GM18508 (cell line): Measurements from ENCODE around the gene GMEB2.
"Not testable (repeated sequence)": the region's sequence is repeated elsewhere in the genome, so short reads cannot be mapped to it uniquely, and the experiment has no call there.

Source experiments
- ATAC-seq: cut with Tn5 transposase; IDR thresholded peaks from one replicate; pipeline ENCODE4 v1.9.1; 2021; ENCODE audit warnings: moderate number of reproducible peaks; ENCODE audit not compliant: insufficient read depth, unreplicated experiment

Gene GMEB2

GRCh38 chr20:63618291-63618980 lies 8.5 kb downstream of the GMEB2 start:
- ATAC-seq, result no peak

- ATAC-seq, result no peak
Measured at GRCh38 chr20:63617876-63618265, 9.0 kb downstream of the GMEB2 start.

DNA sequence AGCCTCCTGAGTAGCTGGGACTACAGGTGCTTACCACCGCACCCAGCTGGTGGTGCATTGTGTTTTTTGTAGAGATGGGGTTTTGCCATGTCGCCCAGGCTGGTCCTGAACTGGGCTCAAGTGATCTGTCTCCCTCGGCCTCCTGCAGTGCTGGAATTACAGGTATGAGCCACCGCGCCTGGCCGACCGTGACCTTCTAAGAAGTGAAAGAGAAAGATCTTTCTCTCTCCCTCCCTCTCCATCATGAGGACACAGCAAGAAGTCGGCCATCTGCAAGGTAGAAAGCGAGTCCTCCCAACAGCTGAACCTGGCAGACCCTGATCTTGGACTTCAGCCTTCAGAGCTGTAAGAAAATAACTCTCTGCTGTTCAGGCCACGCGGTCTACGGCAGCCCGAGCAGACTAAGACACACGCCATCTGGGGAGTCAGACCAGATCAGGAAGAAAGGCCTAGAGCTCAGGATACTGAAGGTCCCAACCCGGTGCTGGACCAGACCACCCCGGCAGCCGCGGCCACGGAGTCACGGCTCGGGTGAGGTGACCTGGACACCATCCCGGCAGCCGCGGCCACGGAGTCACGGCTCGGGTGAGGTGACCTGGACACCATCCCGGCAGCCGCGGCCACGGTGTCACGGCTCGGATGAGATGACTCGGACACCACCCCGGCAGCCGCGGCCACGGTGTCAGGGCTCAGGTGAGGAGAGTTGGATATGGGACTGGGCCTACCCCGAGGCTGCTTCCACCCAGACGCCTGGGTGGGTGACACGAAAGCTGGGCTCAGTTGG lies 9.6 kb downstream of the GMEB2 start:
- no peak for ATAC-seq

DNA sequence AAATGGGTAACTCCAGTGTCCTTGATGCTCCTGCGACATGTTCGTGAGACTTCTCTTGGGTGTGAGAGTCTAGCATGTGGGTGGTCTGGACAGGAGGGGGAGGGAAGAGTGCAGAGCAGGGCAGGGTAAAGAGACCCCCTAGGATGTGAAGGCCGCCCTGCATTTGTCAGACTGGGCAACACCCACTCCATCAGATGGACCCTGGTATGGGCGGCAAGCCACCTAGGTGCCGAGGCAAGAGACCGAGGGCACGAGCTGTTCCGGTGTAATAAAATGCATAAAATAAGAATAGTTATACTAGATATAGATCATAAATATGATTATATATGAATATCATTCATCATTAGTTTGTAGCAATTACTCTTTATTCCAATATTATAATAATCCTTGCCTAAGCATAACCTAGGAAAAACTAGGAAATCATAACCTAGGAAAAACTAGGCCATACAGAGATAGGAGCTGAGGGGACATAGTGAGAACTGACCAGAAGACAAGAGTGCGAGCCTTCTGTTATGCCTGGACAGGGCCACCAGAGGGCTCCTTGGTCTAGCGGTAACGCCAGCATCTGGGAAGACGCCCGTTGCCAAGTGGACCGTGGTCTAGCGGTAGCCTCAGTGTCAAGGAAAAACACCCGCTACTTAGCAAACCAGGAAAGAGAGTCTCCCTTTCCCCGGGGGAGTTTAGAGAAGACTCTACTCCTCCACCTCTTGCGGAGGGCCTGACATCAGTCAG lies 12.9 kb downstream of the GMEB2 start:
- ATAC-seq, result not testable (repeated sequence)

DNA sequence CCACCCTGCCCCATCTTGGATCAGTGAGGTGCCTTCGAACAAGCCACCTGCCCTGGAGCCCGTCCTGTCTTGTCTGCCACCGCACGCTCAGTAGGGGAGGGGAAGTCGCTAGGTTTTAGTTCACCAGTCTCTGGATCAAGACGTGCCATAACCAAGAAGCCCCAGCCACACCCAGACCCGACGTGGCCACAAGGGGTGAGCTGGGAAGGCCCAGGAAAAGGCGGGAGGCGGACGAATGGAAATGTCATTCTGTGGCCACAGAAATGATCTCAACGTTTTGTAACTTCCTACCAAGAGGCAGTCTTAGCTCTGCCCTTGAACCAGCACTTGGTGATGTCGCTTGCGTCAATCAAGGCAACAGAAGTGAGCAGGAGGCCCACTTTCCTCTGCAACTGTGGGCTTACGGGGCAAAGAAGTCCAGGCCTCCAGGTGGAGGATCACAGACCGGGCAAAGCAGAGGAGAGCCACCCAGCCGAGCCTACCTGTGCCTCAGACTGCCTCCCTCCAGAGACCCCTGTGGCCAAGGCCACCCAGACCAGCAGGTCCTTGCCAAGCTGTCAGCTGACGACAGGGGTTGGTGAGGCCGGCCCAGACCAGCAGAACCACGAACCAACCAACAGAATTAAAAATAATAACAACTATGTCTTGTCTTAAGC lies 14.5 kb downstream of the GMEB2 start:
- ATAC-seq, result no peak

DNA sequence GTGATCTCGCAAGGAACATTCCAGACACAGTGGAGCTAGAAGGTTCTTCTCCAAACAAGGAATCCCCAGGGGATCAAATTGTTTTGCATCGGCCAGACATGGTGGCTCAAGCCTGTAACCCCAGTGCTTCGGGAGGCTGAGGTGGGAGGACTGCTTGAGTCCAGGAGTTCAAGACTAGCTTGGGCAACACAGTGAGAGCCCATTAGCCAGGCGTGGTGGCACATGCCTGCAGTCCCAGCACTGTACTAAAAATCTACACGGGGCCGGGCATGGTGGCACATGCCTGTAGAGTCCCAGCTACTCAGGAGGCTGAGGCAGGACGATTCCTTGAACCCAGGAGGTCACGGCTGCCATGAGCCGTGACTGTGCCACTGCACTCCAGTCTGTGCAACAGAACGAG lies 15.3 kb downstream of the GMEB2 start:
- no peak for ATAC-seq

GRCh38 chr20:63610581-63611435 lies 16.1 kb downstream of the GMEB2 start:
- no peak for ATAC-seq

DNA sequence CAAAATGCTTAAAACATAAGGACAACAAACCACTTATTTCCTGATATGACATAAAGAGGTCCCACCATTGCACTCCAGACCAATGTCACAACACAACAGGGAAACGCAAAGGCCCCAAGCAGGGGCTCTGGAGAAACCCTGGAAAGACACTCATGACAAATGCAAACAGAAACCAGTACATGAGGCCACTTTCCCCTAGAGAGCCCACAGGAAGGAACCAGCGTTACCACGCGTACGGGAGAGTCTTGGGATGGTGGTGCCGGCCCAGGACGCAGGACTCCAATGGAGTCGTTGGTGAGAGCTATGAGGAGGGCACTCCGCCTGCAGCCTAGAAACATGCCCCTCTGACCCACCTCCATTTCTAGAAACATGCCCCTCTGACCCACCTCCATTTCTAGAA lies 20.2 kb downstream of the GMEB2 start:
- no peak for ATAC-seq

DNA sequence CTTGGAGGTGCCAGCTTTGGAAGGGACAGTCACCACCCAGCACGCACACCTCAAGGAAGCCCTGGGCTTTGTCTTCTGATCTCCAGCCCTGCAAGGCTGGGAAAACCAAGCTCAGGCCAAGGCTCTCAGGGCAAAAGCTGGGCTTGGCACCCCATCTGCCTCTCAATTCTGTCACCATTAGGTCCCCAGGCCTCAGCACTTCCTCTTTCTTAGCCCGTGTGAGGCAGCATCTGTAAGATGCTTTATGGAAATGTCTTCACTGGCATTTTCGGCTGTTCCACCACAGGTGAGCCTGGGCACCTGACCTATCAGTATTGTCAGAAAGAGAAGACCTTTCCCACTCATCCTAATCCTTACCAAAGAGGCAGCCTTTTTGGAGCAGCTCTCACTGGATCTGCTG lies 24.6 kb downstream of the GMEB2 start:
- no peak for ATAC-seq

DNA sequence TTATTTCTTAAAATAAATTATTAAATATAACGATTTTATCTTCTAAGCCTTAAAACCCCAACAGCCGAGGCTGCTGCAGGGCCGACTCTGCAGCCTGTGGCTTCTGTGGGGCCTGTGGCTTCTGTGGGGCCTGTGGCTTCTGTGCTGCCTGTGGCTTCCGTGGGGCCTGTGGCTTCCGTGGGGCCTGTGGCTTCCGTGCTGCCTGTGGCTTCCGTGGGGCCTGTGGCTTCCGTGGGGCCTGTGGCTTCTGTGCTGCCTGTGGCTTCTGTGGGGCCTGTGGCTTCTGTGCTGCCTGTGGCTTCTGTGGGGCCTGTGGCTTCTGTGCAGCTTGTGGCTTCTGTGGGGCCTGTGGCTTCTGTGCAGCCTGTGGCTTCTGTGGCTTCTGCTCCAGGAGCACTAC lies 25.2 kb downstream of the GMEB2 start:
- not testable (repeated sequence) for ATAC-seq

- no peak for ATAC-seq
Measured at GRCh38 chr20:63599396-63600050, 27.4 kb downstream of the GMEB2 start.

DNA sequence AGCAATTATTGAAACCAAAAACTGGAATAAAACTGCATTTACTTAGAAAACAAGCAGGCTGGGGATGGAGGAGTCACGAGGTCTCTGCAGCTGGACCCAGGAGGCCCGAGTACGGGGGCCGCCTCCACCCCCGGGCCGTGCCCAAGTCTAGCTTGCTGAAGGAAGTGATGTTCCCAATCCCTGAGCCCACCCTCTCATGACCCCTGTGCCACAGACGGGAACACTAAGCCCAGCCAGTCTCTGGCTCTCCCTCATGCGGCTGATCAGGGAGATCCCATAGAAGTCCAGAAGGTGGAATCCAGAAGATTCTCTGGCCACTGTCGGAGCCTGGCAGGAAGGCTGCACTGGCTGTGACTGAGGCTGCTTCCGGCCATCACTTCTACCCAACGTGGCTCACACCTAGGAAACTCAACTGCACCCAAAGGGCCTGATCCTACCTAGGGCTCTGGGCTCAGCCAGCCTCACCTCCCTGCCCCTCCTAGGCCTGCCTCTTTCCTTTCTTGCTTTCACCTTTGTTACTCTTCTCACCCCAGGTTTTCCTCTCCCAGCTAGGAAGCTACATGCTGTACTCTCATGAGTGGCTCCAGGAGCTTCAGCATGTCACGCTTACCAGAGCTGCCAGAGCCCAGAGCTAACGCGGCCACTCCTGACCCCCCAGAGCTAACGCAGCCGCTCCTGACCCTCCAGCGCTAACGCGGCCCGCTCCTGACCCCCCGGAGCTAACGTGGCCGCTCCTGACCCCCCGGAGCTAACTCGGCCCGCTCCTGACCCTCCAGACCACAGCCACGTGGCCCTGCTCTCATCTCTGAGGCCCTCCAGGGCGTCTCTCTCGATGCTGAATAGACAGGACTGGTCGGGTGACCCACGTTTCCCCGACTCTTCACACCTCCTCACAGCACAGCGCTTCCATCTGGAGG lies 28.2 kb downstream of the GMEB2 start:
- ATAC-seq, result no peak

GRCh38 chr20:63597651-63598478 lies 29.0 kb downstream of the GMEB2 start:
- no peak for ATAC-seq

- no peak for ATAC-seq
Measured at GRCh38 chr20:63596423-63596822, 30.5 kb downstream of the GMEB2 start.

GRCh38 chr20:63595416-63596127 lies 31.3 kb downstream of the GMEB2 start:
- no peak for ATAC-seq

- ATAC-seq, result no peak
Measured at GRCh38 chr20:63594043-63594561, 32.8 kb downstream of the GMEB2 start.

DNA sequence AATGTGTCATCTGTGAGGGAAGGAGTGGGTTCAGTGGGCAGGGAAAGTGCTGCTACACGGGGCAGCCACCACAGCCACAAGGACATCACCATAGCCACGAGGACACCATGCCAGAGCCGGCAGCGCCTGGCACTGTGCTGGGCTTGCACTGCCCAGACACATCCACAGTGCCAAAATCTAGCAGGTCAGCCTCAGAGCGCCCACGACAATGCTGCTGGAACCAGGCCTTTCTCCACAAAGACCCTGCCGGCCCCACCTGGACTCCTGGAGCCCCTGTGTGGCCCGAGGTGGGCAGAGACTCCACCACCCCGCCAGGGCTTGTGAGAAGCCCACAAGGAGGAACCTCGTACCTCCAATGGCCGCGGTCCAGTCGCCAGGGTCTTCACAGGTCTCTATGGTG lies 34.2 kb downstream of the GMEB2 start:
- no peak for ATAC-seq
